ENCODE measurements around the gene OPTN.

Gene OPTN

GRCh38 chr10:13139676-13140075 lies 39.7 kb downstream of the OPTN start:
- CTCF ChIA-PET: interaction anchor here (0.9 to 1.6 kb wide), 2 partner anchors 9 kb away, joined by 3 to 4 read pairs; no protein-coding TSS in a partner anchor
- no peak for TF ChIP-seq CTCF (IDR thresholded peaks at IDR 0.05; ENCODE audit: control extremely low read depth, extremely low read depth, low read depth, missing control alignments)
- POLR2A ChIA-PET: no interaction called here
- no peak for DNase-seq (ENCODE audit: extremely low spot score)

- TF ChIP-seq CTCF (IDR thresholded peaks at IDR 0.05; ENCODE audit: control extremely low read depth, extremely low read depth, low read depth, missing control alignments): no peak
- POLR2A ChIA-PET: no interaction called here
- CTCF ChIA-PET: interaction anchor here (1.6 kb wide), 1 partner anchor 10 kb away, joined by 4 read pairs; no protein-coding TSS in a partner anchor
- DNase-seq (ENCODE audit: extremely low spot score): no peak
Measured at GRCh38 chr10:13140627-13141190, 40.7 kb downstream of the OPTN start.

DNA sequence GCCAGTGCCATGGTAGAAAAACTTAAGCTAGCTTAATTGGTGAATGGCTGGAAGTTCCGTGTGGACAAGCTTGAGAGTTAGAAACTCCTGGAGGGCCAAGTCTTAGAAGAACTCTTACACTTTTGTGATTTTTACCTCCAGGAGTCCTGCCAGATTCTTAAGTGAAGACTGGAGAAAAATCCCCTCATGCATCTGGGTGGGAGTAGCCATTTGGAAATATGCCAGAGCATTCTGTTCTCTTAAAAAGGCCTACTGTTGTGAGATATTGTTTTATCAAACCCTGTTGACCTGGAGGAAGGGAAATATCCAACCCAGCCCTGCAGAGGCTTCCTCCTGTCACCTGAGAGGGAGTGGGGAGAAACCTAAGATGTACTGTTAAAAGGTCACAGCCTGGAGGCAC lies 43.8 kb downstream of the OPTN start:
- ChIA-PET CTCF (interaction anchor here (0.8 kb wide), 1 partner anchor 21 kb away, joined by 3 read pairs; no protein-coding TSS in a partner anchor), POLR2A (no interaction called here)
- DNase-seq (ENCODE audit: extremely low spot score): no peak
- no peak for TF ChIP-seq CTCF (IDR thresholded peaks at IDR 0.05; ENCODE audit: control extremely low read depth, extremely low read depth, low read depth, missing control alignments)

- TF ChIP-seq CTCF (IDR thresholded peaks at IDR 0.05; ENCODE audit: control extremely low read depth, extremely low read depth, low read depth, missing control alignments): no peak
- CTCF ChIA-PET: no interaction called here
- POLR2A ChIA-PET: no interaction called here
- no peak for DNase-seq (ENCODE audit: extremely low spot score)
Measured at GRCh38 chr10:13144814-13145213, 44.9 kb downstream of the OPTN start.

- no peak for TF ChIP-seq CTCF (IDR thresholded peaks at IDR 0.05; ENCODE audit: control extremely low read depth, extremely low read depth, low read depth, missing control alignments)
- ChIA-PET CTCF (no interaction called here), POLR2A (no interaction called here)
- DNase-seq (ENCODE audit: extremely low spot score): no peak
Measured at GRCh38 chr10:13146379-13146778, 46.4 kb downstream of the OPTN start.

- ChIA-PET CTCF (interaction anchor here (1.3 to 1.8 kb wide), 2 partner anchors 10 to 14 kb away, joined by 3 to 10 read pairs; partner anchors contain the start of gene MCM10), POLR2A (no interaction called here)
Measured at GRCh38 chr10:13147161-13147560, 47.2 kb downstream of the OPTN start.

More at GRCh38 chr10:13147161-13147560, 47.2 kb downstream of the OPTN start:
- TF ChIP-seq CTCF (IDR thresholded peaks at IDR 0.05; ENCODE audit: control extremely low read depth, extremely low read depth, low read depth, missing control alignments): no peak
- no peak for DNase-seq (ENCODE audit: extremely low spot score)
